GM10248 (cell line): ENCODE data around the gene ANKRD12.

Source experiments
- CTCF ChIA-PET: fragments of 300-600 bp; sonication (Branson Sonifier 250); formaldehyde crosslinking; extraction: SDS; loops from one replicate; lab custom pipeline; 2021; ENCODE audit warnings: antibody characterized with exemption; lab: Yijun Ruan, JAX
- POLR2A ChIA-PET: fragments of 350-650 bp; sonication (Branson Sonifier 250); formaldehyde crosslinking; extraction: SDS; loops from one replicate; lab custom pipeline; 2020; ENCODE audit warnings: antibody characterized with exemption; lab: Yijun Ruan, JAX
- DNase-seq: peaks from one replicate; pipeline ENCODE4 v3.0.0; 2012; ENCODE audit errors: extremely low spot score
- CTCF ChIP-seq: IDR thresholded peaks from 2 replicates; pipeline ENCODE4 v1.5.1; 2012; ENCODE audit warnings: mild to moderate bottlenecking, low read depth; ENCODE audit errors: extremely low read depth, missing control alignments, control extremely low read depth

Gene ANKRD12

DNA sequence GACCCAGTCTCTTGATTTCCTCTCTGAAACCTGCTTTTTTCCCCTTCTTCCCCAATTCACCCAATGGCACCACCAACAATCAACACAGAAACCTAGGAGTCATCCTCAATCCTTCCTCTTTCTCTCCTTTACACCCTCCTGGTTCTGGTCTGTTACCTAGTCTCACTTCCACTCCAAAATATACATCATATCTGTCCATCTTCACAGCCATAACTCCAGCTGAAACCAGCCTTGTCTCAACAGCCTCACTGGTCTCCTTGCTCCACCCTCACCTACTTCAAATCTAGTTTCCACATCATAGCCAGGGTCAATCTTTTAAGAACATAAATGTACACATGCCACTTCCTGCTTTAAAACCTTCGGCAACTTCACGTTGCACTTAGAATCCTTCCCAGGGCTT is 186.2 kb downstream of the ANKRD12 start:
- TF ChIP-seq CTCF, result no peak
- DNase-seq, result no peak
- ChIA-PET CTCF (interaction anchor here (1.0 to 2.7 kb wide), 3 partner anchors 11 to 80 kb away, joined by 3 to 6 read pairs (median 4); partner anchors contain the start of gene TWSG1), POLR2A (no interaction called here)

DNA sequence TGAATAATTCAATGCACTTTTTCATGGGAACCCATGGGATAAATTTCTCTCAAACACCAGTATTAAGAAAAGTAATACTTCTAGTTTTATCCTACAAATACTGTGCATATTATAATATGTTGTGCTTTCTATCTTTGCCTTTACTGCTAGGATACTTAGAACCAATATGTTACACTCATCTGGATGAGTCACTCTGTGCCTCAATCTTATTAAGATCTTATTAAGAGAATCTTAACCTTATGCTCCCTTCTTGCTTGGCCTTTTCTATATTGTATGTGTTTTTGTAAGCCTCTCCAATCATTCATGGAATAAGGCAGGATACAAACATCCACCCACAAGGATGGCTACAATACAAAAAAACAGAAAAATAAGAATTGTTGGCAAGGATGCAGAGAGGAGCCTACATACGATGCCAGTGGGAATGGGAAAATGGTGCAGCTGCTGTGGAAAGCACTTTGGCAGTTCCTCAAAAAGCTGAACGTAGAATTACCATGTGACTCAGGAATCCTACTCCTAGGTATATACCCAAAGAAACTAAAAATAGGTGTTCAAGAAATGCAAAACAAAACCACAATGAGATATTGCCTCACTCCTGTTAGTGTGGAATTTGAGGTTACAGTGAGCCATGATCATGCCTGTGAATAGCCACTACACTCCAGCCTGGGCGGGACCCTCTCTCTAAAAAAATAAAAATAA is 187.3 kb downstream of the ANKRD12 start:
- CTCF ChIA-PET, result interaction anchor here (1.0 kb wide), 1 partner anchor 10 kb away, joined by 4 read pairs; the partner anchor contains the start of gene TWSG1
- DNase-seq, result no peak
- no peak for TF ChIP-seq CTCF
- POLR2A ChIA-PET, result no interaction called here

DNA sequence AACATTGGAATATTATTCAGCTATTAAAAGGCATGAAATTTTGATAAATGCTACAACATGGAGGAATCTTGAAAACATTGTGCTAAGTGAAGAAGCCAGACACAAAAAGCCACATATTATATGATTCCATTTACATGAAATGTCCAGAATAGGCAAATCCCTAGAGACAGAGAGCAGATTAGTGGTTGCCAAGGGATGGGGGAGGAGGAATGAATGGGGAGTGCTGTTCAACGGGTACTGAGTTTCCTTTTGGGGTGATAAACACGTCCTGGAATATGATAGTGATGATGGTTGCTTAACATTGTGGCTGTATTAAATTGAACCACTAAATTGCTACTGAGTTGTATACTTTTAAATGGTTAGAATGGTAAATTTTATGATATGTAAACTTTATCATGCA is 189.1 kb downstream of the ANKRD12 start:
- no peak for DNase-seq
- TF ChIP-seq CTCF, result no peak
- CTCF ChIA-PET, result interaction anchor here (1.4 kb wide), 1 partner anchor 20 kb away, joined by 3 read pairs; no protein-coding TSS in a partner anchor
- POLR2A ChIA-PET, result interaction anchor here (0.7 kb wide), 1 partner anchor 217 kb away, joined by 4 read pairs; no protein-coding TSS in a partner anchor

DNA sequence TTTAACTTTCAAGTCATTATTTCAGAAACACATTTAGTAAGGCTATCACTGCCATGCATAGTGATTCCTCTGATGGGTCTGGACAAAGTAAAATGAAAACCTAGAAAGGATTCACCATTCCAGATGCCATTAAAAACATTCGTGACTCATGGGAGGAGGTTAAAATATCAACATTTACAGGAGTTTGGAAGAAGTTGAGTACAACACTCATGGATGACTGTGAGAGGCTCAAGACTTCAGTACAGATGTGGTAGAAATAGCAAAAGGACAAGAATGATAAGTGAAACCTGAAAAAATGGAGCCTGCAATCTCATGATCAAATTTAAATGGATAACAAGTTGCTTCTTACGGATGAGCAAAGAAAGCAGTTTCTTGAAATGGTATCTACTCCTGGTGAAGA is 192.2 kb downstream of the ANKRD12 start:
- no peak for DNase-seq
- TF ChIP-seq CTCF, result no peak
- POLR2A ChIA-PET, result no interaction called here
- CTCF ChIA-PET, result no interaction called here

DNA sequence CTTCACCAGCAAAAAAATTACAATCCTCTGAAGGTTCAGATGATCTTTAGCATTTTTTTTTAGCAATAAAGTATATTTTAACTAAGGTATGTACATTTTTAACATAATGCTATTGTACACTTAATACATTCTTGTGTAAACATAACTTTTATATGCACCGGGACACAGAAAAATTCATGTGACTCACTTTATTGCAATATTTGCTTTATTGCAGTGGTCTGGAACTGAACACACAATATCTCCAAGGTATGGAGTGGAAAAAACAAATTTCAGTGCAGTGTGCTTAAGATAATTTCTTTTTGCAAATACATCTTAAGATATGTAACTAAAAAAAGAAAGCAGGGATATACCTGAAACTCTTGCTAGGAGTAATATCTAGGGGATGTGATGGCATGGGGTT is 192.9 kb downstream of the ANKRD12 start:
- DNase-seq, result no peak
- ChIA-PET POLR2A (no interaction called here), CTCF (no interaction called here)
- TF ChIP-seq CTCF, result no peak

DNA sequence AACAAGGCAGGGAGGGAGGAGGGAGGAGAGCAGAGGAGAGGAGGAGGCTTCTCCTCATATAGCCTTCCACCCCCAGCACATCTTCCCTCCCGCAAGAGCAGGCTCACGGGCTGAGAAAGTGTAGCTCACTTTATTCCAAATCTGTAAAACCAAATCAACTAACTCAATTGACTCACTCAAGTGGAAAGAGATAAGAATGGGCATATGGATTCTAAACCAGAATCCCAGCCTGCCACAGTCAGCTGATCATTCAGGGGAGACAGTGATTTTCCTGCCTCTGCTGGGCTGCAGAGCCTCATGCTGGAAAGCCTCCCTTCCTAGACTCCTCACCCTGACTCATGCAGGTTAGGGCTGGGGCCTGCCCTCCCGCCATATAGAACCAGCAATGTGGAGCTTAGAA is 193.8 kb downstream of the ANKRD12 start:
- DNase-seq, result no peak
- ChIA-PET POLR2A (no interaction called here), CTCF (no interaction called here)
- TF ChIP-seq CTCF, result no peak
